Activated naive CD8-positive, alpha-beta T cell treated with anti-CD3 and anti-CD28 coated beads for 36 hours (primary cell): ENCODE results near the gene SLC17A1. TPM values are rescaled to one million over a fixed set of nuclear protein-coding genes. Genes with fewer than 3 reads are reported as not detected.
"Not testable (repeated sequence)": the region's sequence is repeated elsewhere in the genome, so short reads cannot be mapped to it uniquely, and the experiment has no call there.

Experiments used
- DNase-seq: peaks from one replicate; pipeline ENCODE4 v3.0.0; 2021
- H3K27ac Mint-ChIP-seq: one replicate; pipeline ENCODE4 v1.8.0; 2022; ENCODE audit warnings: mild to moderate bottlenecking, moderate library complexity, mixed read lengths
- H3K27me3 Mint-ChIP-seq: one replicate; pipeline ENCODE4 v1.8.0; 2022; ENCODE audit warnings: mild to moderate bottlenecking, mixed read lengths
- H3K36me3 Mint-ChIP-seq: one replicate; pipeline ENCODE4 v1.8.0; 2021; ENCODE audit warnings: mild to moderate bottlenecking, mixed read lengths
- H3K4me1 Mint-ChIP-seq: one replicate; pipeline ENCODE4 v1.8.0; 2021; ENCODE audit warnings: mixed read lengths
- H3K4me3 Mint-ChIP-seq: one replicate; pipeline ENCODE4 v1.8.0; 2022; ENCODE audit warnings: mild to moderate bottlenecking, moderate library complexity, mixed read lengths
- H3K9me3 Mint-ChIP-seq: one replicate; pipeline ENCODE4 v1.8.0; 2022; ENCODE audit warnings: mixed read lengths
- total RNA-seq, 2 experiments: library from RNA; stranded (reverse); gene quantifications; one replicate each; pipeline ENCODE4 v1.2.3, GENCODE V29; 2021

SLC17A1 gene
- total RNA-seq, 2 experiments from 2014 or later, result not detected

GRCh38 chr6:25756382-25757363, 75.2 kb downstream of the SLC17A1 start:
- Mint-ChIP-seq H3K9me3 (no peaks in the 10 kb centered on the region), H3K27me3 (peaks cover 8% of the 10 kb centered on the region), H3K36me3 (no peaks in the 10 kb centered on the region), H3K4me1 (no peaks in the 10 kb centered on the region), H3K4me3 (no peak overlapping the region), H3K27ac (no peak overlapping the region)
- no peak for DNase-seq

- Mint-ChIP-seq H3K4me1 (no peaks in the 10 kb centered on the region), H3K27me3 (peaks cover 8% of the 10 kb centered on the region), H3K36me3 (no peaks in the 10 kb centered on the region), H3K9me3 (no peaks in the 10 kb centered on the region), H3K4me3 (no peak overlapping the region), H3K27ac (no peak overlapping the region)
- no peak for DNase-seq
Observed at GRCh38 chr6:25755483-25755882, 76.4 kb downstream of the SLC17A1 start.

GRCh38 chr6:25754535-25754934, 77.3 kb downstream of the SLC17A1 start, which contains the start of gene SLC17A4:
Gene SLC17A4, plus strand, starts transcription at chr6:25754742. Its CDS starts 7,221 bp downstream, at chr6:25761963.
- Mint-ChIP-seq H3K27ac (no peak within 1 kb of the TSS), H3K27me3 (peaks cover 8% of the 10 kb centered on the region), H3K9me3 (no peaks in the 10 kb centered on the region), H3K4me3 (no peak within 1 kb of the TSS), H3K36me3 (no peaks in the 10 kb centered on the region), H3K4me1 (no peaks in the 10 kb centered on the region)
- DNase-seq, result no peak

- Mint-ChIP-seq H3K4me3 (no peak overlapping the region), H3K36me3 (no peaks in the 10 kb centered on the region), H3K27ac (no peak overlapping the region), H3K9me3 (no peaks in the 10 kb centered on the region), H3K27me3 (peaks cover 3% of the 10 kb centered on the region), H3K4me1 (no peaks in the 10 kb centered on the region)
- DNase-seq, result no peak
Observed at GRCh38 chr6:25753079-25753478, 78.8 kb downstream of the SLC17A1 start.

GRCh38 chr6:25750906-25751305, 80.9 kb downstream of the SLC17A1 start:
- no peaks in the 10 kb centered on the region for H3K9me3 Mint-ChIP-seq
- H3K4me3 Mint-ChIP-seq, result no peak overlapping the region
- no peaks in the 10 kb centered on the region for H3K27me3 Mint-ChIP-seq
- H3K36me3 Mint-ChIP-seq, result no peaks in the 10 kb centered on the region
- no peak for DNase-seq
- H3K4me1 Mint-ChIP-seq, result no peaks in the 10 kb centered on the region
- H3K27ac Mint-ChIP-seq, result no peak overlapping the region

- Mint-ChIP-seq H3K9me3 (no peaks in the 10 kb centered on the region), H3K36me3 (no peaks in the 10 kb centered on the region), H3K27ac (no peak overlapping the region), H3K4me1 (no peaks in the 10 kb centered on the region), H3K27me3 (no peaks in the 10 kb centered on the region), H3K4me3 (no peak overlapping the region)
- DNase-seq, result no peak
Observed at GRCh38 chr6:25749837-25750236, 82.0 kb downstream of the SLC17A1 start.

GRCh38 chr6:25748601-25749517, 83.0 kb downstream of the SLC17A1 start:
- DNase-seq, H3K4me1 Mint-ChIP-seq, H3K27ac Mint-ChIP-seq, H3K27me3 Mint-ChIP-seq, H3K9me3 Mint-ChIP-seq, H3K4me3 Mint-ChIP-seq, H3K36me3 Mint-ChIP-seq: not testable (repeated sequence)

- H3K27ac Mint-ChIP-seq, result no peak overlapping the region
- no peaks in the 10 kb centered on the region for H3K27me3 Mint-ChIP-seq
- H3K4me1 Mint-ChIP-seq, result no peaks in the 10 kb centered on the region
- no peak overlapping the region for H3K4me3 Mint-ChIP-seq
- no peak for DNase-seq
- no peaks in the 10 kb centered on the region for H3K9me3 Mint-ChIP-seq
- no peaks in the 10 kb centered on the region for H3K36me3 Mint-ChIP-seq
Observed at GRCh38 chr6:25748049-25748448, 83.8 kb downstream of the SLC17A1 start.

- Mint-ChIP-seq H3K4me1 (no peaks in the 10 kb centered on the region), H3K4me3 (no peak overlapping the region), H3K36me3 (no peaks in the 10 kb centered on the region), H3K27me3 (no peaks in the 10 kb centered on the region), H3K9me3 (no peaks in the 10 kb centered on the region), H3K27ac (no peak overlapping the region)
- DNase-seq, result no peak
Observed at GRCh38 chr6:25747477-25747876, 84.4 kb downstream of the SLC17A1 start.

- no peak overlapping the region for H3K27ac Mint-ChIP-seq
- DNase-seq, result no peak
- H3K9me3 Mint-ChIP-seq, result no peaks in the 10 kb centered on the region
- no peaks in the 10 kb centered on the region for H3K36me3 Mint-ChIP-seq
- H3K27me3 Mint-ChIP-seq, result no peaks in the 10 kb centered on the region
- no peak overlapping the region for H3K4me3 Mint-ChIP-seq
- H3K4me1 Mint-ChIP-seq, result no peaks in the 10 kb centered on the region
Observed at GRCh38 chr6:25746968-25747367, 84.9 kb downstream of the SLC17A1 start.

- H3K4me3 Mint-ChIP-seq, result no peak overlapping the region
Observed at GRCh38 chr6:25745836-25746235, 86.0 kb downstream of the SLC17A1 start.

GRCh38 chr6:25743868-25744267, 88.0 kb downstream of the SLC17A1 start:
- H3K27ac Mint-ChIP-seq, result no peak overlapping the region

More at GRCh38 chr6:25745836-25746235, 86.0 kb downstream of the SLC17A1 start:
- H3K27me3 Mint-ChIP-seq, result no peaks in the 10 kb centered on the region
- H3K4me1 Mint-ChIP-seq, result no peaks in the 10 kb centered on the region
- H3K9me3 Mint-ChIP-seq, result no peaks in the 10 kb centered on the region
- H3K27ac Mint-ChIP-seq, result no peak overlapping the region
- DNase-seq, result no peak
- no peaks in the 10 kb centered on the region for H3K36me3 Mint-ChIP-seq

GRCh38 chr6:25735261-25735660, 96.6 kb downstream of the SLC17A1 start:
- Mint-ChIP-seq H3K36me3 (no peaks in the 10 kb centered on the region), H3K27me3 (peaks cover 59% of the 10 kb centered on the region), H3K4me1 (no peaks in the 10 kb centered on the region), H3K4me3 (no peak overlapping the region), H3K9me3 (peaks cover 3% of the 10 kb centered on the region), H3K27ac (no peak overlapping the region)
- no peak for DNase-seq

More at GRCh38 chr6:25743868-25744267, 88.0 kb downstream of the SLC17A1 start:
- Mint-ChIP-seq H3K4me1 (no peaks in the 10 kb centered on the region), H3K9me3 (no peaks in the 10 kb centered on the region), H3K4me3 (no peak overlapping the region), H3K36me3 (no peaks in the 10 kb centered on the region), H3K27me3 (peaks cover 3% of the 10 kb centered on the region)
- no peak for DNase-seq
